NCI-H510A (cell line): Measurements from ENCODE around the gene SLC39A11.
"Not testable (repeated sequence)": the region's sequence is repeated elsewhere in the genome, so short reads cannot be mapped to it uniquely, and the experiment has no call there.

Source experiments
- DNase-seq: peaks from one replicate; lab custom pipeline; 2025; lab: John Stamatoyannopoulos, UW

SLC39A11 gene

DNA sequence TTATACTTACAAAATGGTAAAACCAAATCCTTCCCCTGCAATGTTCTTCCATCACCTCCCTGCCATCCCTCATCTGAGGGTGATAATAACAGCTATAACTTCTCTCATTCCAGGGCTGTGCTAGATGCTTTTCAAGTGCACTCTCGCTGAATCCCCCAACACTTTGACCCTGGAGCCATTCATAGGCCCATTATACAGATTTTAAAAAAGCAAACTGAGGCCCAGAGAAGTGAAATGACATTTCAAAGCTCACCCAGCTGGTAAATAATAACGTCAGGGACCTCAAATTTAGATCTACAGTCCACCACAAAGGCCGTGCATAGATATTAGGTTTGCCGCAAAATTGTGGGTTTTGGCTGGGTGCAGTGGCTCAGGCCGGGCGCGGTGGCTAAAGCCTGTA, 378.8 kb downstream of the SLC39A11 start:
- DNase-seq = no peak

DNA sequence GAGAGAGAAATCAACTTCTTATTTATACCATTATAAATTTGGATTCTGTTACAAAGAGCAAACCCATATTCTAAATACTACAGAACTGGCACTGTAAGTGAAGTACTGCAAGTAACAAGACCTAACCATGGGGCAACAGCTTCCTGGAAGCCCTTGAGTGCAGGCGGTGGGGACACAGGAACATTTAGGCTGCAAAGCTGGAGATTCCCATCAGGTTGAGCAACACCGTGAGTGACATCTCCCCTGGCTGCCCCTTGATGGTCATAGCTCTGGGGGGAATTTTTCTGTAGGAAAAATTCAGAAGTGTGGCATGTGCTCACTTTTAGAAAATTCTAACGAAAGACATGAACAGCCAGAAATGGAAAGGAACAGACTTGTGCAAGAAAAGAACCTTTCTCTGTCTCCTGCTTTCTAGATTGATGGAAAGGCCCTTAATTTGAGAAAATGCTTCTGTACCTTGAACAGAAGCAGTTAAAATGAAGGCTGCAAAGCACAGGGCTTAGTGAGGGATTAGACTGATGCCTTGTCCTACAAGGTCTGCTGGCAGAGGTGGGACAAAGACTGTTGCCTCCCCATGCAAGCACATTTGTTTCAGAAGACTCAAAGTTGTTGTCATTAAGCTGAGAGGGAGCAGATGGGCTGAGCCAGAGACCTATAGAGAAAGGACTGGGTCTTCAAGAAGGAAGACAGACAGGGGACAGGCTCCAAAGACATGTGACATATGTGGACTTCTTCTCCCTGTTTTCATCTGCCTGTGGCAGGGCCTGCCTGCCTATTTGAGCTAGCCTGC, 380.8 kb downstream of the SLC39A11 start:
- DNase-seq = no peak

- DNase-seq = no peak
These were observed 381.7 kb downstream of the SLC39A11 start for GRCh38 chr17:72710834-72711233.

GRCh38 chr17:72710202-72710601, 382.3 kb downstream of the SLC39A11 start:
- no peak for DNase-seq

DNA sequence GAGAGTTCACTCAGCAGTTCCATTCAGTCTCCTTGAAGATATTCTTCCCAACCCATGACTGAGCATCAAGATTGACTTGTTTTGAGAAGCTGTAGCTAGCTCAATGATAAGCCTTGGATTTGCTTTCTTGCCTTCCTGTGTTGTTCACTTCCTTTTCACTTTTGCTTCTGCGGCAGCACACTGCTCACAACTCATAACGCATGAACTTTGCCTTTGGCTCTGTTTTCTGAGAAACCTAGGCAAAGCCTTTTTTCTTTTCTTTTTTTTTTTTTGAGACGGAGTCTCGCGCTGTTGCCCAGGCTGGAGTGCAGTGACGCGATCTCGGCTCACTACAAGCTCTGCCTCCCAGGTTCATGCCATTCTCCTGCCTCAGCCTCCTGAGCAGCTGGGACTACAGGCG, 383.8 kb downstream of the SLC39A11 start:
- not testable (repeated sequence) for DNase-seq

- DNase-seq = no peak
These were observed 384.6 kb downstream of the SLC39A11 start for GRCh38 chr17:72707881-72708280.

DNA sequence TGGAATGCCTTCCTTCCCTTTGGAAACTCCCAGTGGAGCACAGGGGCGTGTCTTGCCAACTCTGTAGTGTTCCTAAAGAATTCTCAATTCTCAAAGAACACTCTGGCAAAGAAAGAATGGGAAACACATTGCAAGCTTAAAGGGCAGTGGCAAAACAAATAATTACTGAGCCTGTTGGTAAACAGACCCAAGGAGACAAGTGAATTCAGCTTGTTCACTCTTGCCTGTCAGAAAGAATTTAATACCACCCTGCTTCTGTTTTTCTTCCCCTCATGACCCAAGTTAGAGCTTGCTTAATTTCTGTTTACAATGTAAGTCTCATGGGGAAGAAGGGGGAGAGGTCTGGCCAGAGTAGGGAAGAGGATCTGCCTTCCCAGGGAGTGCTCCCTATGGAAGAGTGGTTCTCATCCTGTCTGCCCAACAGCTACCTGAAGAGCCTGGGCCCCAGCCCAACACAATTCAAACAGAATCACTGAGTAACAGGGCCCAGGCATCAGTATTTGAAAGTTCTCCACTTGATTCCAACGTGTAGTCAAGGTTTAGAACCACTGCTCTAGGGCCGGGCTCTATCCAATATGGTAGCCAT, 386.0 kb downstream of the SLC39A11 start:
- no peak for DNase-seq

DNA sequence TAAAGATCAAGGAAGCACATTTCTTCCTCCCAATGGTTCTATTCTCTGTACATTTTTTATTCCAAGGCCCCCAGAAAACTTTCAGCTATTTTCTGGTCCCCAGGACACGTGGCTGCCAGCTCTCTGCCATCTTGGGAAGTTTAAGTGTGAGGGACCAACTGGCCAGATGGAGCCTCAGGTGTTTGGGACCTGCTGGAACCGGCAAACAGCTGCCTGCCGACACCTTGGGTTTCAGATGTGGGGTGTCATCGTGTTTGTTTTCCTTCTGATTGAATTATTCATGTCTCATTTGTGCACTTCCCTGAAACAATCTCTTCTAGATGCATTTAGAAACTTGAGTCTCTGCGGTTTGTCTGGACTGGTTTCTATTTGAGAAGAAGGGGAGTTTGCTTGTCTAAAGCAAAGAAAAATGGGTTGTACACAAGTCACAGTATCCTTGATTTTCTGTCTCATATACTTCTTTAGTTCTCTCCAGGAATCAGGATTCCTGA, 386.5 kb downstream of the SLC39A11 start:
- DNase-seq = no peak

GRCh38 chr17:72702998-72703397, 389.5 kb downstream of the SLC39A11 start:
- no peak for DNase-seq

- no peak for DNase-seq
These were observed 390.3 kb downstream of the SLC39A11 start for GRCh38 chr17:72702136-72702735.

DNA sequence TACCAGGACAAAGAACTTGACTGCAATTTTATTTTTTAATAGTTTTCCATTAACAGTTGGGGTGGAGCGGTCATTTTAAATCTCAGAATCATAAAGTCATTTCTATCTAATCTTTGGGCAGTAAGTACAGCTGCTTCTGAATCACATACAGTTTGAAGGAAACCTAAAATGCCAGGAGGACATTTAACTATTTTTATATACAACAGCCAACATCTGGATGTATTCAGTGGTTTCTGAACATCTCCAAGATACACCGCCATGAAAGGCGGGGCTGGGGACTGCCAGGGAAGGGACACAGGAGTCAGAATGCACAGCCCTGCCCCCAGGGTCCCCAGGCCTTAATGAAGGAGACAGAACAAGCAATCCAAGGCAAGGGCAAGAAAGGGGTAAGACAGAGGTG, 392.3 kb downstream of the SLC39A11 start:
- no peak for DNase-seq

DNA sequence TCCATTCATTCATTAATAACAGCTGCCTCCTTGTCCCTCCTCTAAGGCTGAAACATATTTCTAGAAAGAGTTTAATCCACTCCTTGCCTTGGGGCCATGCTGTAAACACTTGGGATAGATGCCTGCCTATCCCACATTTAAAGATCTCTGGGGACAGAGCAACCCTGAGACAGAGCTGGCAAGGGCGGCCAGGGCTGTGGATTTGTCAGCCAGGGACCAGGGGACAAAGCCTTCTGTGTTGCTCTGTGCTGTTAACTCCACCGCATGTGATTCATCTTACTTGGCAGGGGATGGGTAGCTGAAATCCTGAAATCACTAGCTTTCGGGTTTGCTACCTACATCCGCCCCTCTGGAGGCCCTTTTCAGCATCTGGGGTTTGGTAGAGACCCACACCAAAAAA, 392.9 kb downstream of the SLC39A11 start:
- no peak for DNase-seq

DNA sequence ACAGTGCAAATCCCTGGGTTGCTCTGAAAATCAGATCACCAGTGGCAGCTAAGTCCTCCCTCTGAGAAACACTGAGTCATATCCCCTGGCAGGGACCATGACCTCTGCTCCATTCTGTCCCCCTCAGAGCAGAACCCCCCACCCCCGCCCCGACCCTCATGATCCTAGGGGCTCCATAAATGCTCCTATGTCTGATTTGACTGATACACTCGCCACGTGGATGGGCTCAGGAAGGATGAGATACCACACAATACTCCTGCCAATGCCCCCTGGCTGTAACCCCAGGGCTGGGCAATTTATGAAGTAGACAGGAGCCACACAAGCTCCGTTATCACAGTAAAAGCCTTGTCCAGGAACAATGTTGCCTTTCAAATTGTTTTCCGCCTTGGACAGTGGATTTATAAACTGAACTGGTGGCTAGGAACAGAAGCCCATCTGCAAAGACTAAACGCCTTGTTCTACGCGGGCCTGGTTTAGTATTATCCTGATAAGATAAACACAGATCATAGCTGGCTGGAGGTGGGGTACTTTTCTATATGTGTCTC, 394.8 kb downstream of the SLC39A11 start:
- no peak for DNase-seq

GRCh38 chr17:72696721-72697120, 395.8 kb downstream of the SLC39A11 start:
- DNase-seq = no peak

DNA sequence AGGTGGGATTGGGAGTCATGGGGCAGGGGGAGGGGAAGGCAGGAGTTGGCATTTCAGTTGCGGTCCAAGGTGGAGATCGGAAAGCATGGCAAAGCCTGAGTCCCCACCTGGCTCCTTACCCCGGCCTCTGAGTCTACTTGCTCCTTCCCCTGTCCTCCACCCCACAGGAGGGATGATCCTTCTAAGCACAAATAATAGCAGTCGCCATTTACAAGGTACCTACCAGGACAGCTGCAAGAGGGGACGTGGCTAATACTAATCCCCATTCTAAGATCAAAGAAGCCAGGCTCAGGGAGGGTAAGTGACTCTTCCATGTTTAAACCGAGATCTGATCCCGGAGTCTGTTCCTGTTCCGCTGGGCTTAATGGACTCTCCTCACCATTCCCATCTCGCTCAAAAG, 396.3 kb downstream of the SLC39A11 start:
- no peak for DNase-seq

DNA sequence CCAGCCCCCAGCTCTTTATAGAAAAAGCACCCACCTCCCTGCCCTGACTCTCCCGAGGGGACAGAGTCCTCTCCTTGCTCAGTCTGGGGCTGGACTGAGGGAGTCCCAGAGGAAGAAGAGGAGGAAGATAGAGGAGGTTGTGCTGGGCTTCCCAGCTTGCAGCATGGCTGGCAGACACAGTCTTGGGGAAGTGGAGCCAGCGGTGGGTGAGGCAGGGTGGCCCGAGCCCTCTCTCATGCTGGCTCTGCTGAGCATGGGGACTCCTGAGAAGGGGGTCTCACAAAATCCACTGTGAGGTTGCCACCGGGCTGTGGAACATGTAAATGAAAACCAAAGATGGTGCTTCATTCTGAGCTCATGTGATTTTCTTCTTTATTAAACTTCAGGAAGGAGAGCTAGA, 398.5 kb downstream of the SLC39A11 start:
- DNase-seq = no peak

DNA sequence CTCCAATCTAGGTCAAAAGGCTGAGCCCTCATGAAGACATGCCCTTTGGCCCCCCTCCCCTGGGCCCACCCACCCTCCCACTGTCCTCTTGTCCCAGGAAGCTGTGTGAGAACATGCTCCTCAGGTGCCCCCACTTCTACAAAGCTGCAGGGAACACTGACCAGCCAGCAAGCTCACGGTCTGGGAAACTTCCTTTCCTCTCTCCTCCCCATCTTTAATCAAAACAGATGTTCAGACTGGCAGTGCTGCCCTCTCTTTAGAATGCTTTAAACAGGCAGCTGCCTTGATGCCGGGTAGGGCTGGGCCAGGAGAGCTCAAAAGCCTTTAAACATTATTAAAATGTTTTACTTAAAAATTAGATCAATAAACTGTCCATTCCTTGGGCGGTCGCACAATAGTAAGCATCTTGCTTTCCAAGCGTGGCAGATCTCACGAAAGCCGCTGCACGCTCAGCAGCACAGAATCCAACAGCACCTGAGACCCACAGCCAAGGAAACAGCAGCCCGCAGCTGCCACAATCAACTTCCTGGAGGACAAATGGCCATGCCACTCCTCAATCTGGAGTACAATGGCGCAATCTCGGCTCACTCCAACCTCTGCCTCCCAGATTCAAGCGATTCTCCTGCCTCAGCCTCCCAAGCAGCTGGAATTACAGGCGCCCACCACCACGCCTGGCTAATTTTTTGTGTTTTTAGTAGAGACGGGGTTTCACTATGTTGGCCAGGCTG, 399.2 kb downstream of the SLC39A11 start:
- peak; percentile 39 for DNase-seq

DNA sequence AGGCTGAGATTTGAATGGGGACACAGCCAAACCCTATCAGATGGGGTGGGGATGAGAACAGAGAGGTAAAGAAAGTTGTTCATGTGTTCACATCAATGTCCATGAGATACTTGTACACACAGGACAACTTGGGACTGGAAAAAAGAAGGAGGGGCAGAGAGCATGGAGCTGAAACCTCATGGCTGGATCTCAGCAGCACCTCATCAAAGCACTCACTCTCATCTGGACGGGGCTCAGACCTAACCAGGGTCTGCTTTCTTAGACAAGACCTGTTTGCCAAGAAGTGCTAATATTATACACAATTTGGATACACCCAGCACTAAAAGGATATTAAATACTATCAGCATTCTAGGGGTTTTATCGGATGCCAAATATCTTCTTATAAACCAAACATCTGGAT, 399.8 kb downstream of the SLC39A11 start:
- no peak for DNase-seq

DNA sequence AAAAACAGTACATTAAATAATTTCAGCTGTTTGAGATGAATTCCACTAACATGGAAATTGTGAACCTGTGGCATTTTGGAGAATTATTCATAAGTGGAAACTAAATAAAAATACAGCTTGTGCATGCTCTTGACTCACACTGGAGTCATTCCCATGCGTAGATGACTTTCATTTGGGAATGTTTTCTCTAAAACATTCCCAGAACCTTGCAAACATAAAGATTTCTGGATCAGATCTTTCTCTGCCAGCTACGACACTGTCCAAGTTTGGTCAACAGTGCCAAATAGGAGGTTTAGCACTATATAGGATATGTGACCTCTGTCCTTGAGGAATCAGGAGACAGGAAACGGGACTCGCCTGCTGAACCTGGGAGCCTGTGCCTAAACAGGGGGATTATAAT, 400.9 kb downstream of the SLC39A11 start:
- DNase-seq = no peak

DNA sequence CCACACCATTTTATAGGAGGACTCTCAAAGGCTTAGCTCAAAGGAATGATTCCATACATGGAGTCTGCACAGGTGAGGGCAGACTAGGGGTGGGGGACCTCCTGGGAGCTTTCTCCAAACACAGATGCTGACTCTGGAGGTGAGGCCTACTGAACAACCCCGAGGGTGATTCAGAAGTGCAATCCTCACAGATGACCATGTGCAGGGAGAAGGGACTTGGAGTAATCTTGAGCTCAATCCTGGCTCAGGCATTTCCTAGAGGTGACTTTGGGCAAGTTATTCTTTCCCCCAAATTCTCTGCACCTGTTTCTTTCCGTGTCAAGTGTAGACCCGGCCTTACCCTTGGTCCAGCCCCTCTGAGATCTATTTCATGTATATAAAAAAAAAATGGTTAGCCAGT, 401.5 kb downstream of the SLC39A11 start:
- DNase-seq = no peak

DNA sequence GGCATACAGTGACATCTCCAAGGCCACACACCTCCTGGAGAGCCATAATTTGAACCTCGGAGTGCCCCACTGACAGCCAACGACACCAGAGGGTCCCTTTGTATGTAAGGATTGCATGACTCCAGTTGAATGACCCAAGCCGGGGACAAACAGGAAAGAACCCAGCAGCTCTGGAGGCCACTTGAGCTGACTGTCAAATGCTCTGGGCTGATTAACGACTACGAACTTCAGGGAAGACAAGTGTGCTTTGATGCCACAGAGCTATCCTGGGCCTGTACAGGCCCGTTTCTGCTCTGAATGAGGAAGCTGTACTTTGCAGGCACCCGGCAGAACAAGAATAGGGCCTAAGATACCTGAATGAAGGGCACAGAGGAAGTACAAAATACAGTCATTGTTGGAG, 404.6 kb downstream of the SLC39A11 start:
- DNase-seq = peak; percentile 91

- no peak for DNase-seq
These were observed 408.0 kb downstream of the SLC39A11 start for GRCh38 chr17:72684405-72685020.
